ENCODE data around the gene NHS.

The NHS gene

GRCh38 chrX:17591741-17592110 is 216.7 kb downstream of the NHS start:
- ATAC-seq: no peak

- ATAC-seq: no peak
These were observed 217.1 kb downstream of the NHS start for GRCh38 chrX:17592117-17592516.

DNA sequence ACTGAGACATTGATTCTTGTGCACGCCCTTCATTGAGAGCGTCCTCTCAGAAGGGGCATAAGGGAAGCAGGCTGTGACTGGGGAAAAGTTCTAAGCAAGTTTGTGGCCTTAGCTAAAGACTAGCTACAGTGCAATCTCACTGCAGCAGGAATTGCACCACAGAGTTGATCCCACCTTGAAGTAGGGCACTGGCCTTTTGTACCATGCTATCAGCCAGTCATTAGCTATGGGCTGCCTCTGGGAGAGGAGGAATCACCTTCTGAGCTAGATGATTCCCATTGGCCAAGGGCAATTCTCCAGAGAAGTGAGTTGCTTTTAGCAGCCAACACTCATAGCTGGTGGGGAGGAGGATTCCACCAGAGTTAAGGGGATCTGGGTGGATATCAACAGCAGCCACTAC is 219.7 kb downstream of the NHS start:
- no peak for ATAC-seq

GRCh38 chrX:17595456-17596035 is 220.5 kb downstream of the NHS start:
- no peak for ATAC-seq

- ATAC-seq: no peak
These were observed 221.1 kb downstream of the NHS start for GRCh38 chrX:17596061-17596460.

DNA sequence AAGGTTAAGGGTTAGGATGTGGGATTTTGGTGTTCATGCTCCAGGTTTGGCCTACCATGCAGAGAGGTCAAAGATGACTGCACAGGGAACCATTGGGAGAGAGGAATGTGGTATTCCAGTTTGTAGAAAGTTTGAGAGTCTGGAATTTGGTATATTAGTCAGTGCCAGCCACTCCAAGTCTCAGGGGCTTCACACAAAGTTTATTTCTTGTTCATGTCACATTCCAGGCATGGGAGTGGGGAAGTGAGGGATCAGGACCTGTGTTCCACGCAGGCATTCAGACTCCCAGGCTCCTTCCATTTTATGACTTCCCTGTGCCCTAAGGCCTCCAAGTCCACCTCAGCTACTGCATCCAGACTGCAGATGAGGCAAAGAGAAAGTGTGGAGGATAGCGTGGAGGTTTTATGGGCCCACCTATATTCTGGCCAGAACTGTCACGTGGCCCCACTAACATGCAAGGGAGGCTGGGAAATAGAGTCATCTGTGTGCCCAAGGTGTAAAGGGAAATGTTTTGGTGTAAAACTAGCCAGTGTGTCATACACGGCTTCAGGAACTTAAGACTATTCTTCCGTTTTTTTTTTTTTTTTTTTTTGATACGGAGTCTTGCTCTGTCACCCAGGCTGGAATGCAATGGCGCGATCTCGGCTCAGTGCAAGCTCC is 221.7 kb downstream of the NHS start:
- ATAC-seq: no peak

GRCh38 chrX:17597327-17597726 is 222.3 kb downstream of the NHS start:
- no peak for ATAC-seq

- ATAC-seq: no peak
These were observed 222.9 kb downstream of the NHS start for GRCh38 chrX:17597836-17598439.

- ATAC-seq: no peak
These were observed 226.6 kb downstream of the NHS start for GRCh38 chrX:17601441-17602200.

- ATAC-seq: no peak
These were observed 227.2 kb downstream of the NHS start for GRCh38 chrX:17602245-17602644.

DNA sequence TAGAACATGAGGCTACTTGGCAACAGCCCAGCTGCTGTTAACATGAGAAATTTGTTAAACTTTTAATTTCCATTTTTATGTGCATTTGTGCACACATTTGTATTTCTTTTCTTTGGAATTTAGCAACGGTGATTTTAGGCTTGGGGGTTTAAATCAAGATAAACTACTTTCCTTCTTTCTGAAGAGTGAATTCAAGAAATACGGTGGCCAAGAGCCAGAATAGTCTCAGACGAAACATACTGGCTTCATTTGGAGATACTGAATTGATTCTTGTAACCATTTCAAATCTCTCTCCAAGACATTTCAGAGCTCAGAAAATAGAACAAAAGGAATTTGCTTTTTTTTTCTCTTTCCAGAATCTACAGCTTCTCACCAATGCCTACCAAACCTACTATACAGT is 228.2 kb downstream of the NHS start:
- no peak for ATAC-seq

DNA sequence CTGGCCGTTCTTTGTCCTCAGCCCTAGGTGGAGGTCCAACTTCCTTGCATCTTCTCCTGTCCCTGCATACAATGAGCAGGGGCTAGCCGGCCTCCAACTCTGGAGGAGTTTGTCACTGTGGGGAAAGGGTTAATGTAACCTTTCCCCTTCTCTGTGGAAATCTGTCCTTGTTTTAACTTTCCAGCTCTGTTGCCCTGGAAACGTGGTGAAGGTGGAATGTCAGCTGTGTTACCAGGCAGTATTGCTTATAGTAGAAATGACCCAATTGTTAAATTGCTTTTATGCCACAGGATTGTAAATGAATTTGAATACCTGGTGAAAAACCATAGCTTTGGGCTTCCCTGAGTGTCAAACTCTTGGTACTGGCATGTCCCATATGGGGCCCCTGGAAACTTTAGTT is 230.7 kb downstream of the NHS start:
- no peak for ATAC-seq

- ATAC-seq: no peak
These were observed 231.2 kb downstream of the NHS start for GRCh38 chrX:17606231-17606630.

DNA sequence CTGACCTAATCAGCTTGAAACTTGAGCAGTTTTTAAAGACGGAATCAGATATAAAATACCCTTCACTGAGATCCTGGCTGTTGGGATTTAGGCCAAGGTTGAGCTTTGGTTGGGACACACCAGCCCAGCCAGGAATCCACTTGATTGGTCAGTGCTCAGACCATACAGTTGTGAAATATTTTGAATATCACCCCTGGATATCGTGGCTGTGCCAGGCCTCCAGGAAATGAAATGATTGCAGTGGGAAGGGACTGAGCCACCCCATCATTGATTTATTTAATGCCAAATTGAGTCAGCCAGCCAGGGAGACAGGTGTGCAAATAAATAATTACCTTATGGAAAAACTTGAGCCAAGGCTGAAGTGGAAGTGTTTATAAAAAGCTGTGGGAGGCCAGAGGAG is 233.9 kb downstream of the NHS start:
- no peak for ATAC-seq

DNA sequence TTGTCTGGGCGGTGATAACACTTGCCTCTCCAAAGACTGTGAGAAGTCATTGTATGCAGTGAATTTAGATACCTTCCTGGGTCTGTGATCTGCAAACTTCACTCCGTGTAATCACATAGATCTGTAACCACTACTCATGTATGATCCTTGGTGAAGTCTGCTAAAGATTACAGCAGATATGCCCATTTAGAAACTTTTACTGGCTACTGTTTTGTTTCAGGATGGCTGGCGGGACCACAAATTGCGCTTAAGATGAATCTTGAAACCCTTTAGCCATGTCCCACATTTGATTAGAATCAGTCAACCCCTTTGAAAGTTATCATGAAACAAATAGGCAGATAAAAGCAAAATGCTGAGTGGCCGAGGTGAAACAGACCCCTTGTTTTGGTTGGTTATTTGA is 235.8 kb downstream of the NHS start:
- no peak for ATAC-seq

- ATAC-seq: no peak
These were observed 239.1 kb downstream of the NHS start for GRCh38 chrX:17613979-17614588.

- ATAC-seq: no peak
These were observed 241.9 kb downstream of the NHS start for GRCh38 chrX:17616936-17617335.

DNA sequence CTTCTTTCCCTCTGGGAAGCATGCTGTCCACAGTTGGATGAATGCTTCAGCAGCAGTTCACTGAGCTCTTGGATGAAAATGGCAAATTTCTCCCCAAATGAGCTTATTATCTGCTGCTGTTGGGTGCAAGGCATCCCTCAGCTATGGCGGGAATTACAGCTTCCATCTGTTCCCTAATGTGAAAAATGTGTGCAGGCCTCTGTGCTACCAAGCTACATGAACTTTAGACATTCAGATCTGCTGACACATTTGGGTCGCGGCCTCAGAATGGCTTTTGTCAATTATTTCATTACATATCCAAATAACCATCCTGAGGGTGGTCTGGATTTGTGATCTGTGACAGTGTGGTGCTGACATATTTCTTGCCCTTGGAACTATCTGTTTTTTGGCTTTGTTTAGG is 242.8 kb downstream of the NHS start:
- no peak for ATAC-seq

DNA sequence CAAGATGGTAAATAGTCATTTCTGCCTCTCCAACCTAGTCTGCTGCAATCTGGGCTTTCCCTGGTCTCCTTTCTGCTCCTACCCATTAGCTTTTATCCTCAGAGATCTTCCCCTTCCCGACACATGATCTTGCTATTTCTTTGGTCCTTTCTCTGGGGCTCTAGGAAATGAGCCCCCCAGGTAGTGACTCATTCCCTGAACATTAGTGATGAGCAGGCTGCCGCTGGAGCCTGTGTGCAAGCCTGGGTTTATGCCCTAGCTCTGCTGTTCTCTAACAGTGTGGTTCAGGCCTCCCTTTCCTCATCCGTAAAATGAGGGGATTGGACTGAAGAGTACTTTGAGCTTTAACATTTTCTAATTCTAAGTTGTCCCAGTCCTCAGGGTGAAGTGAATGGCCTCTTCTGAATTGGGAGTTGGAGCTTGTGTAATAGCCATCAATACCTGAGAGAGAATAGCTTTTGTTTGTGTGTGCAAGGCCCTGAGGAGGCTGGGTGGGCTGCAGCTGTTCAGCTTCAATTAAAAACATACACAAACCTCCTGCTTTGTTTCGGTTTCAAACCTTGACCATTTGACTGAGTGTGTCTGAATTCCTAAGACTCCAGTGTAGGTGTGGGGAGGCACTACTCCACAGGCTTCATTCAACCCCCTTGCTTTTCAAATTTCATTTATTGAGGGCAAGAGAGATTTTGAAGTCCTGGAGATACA is 246.7 kb downstream of the NHS start:
- ATAC-seq: no peak

DNA sequence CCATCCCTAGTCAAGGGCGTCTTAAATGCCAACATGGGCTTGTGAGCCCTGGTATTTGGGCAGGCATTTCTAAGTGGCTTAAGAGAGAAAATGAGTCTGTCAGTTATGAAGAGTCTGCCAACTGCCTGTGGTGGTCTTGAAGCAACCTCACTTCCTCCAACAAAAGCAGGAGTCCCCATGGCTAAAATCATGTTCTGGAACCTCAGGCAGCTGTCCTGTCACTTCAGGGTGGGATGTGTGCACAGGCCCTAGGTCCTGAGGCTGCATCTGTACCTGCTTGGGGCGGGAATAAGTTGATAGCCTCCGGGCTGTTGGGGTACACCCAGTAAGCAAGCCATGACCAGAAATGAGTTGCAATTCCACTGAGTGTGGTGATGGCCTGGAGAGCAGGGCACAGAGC is 247.3 kb downstream of the NHS start:
- ATAC-seq: no peak

GRCh38 chrX:17623750-17624149 is 248.8 kb downstream of the NHS start:
- no peak for ATAC-seq

- ATAC-seq: no peak
These were observed 252.0 kb downstream of the NHS start for GRCh38 chrX:17627026-17627425.

DNA sequence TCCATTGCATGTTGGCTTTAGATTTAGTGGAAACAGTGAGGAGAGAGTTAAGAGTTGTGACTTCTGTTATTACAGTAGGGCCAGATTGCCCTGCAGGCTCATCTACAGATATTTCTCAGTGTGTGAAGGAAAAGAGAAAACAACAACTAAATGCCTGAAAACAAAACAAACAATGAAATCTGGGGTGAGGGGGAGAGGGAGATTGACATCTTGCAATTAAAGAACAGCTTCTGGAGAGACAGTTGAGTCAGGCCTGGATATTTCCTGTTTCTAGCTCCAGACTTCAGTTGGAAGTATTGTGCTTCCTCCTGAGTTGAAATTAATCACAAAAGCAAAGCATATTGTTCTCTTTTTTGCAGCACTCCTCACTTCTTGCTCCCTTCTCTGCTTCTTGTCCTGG is 254.0 kb downstream of the NHS start:
- no peak for ATAC-seq
